Mammary epithelial cell (primary cell): ENCODE measurements around the gene CEP85L.

Experiments used
- EZH2 ChIP-seq: IDR thresholded peaks from 2 replicates; pipeline ENCODE4 v1.6.1; 2012; ENCODE audit warnings: low read length, inconsistent platforms, borderline replicate concordance
- TF ChIP-seq, protein P1 (sequence below), 2 donors: IDR thresholded peaks in 1 of 2; conservative IDR thresholded peaks in 1 of 2; 2 replicates each; pipeline ENCODE4 v1.5.1; 2011 to 2012; ENCODE audit warnings: inconsistent platforms in 2 of 2, low read length in 2 of 2, mild to moderate bottlenecking in 2 of 2, control low read depth in 1 of 2, low read depth in 1 of 2; ENCODE audit not compliant: insufficient read depth in 1 of 2; ENCODE audit errors: extremely low read depth in 1 of 2

DNA sequence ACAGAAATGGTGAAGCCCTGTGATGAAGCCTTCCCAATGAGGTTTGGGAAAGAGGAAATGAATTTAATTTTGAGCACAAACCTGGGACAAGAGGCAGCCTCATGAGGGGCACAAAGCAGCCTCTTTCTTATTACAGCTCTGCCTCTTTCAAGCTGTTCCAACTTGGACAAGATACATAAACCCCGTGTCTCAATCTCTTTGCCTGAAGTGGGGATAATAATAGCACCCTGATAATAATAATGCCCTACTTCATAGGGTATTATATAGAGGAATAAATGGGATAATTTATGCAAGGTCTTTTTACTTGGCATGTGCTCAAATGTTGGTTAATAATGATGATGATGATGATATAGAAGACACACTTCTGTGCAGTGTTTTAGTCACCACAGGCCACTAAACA lies 194.4 kb downstream of the CEP85L start:
- TF ChIP-seq, protein P1, sequence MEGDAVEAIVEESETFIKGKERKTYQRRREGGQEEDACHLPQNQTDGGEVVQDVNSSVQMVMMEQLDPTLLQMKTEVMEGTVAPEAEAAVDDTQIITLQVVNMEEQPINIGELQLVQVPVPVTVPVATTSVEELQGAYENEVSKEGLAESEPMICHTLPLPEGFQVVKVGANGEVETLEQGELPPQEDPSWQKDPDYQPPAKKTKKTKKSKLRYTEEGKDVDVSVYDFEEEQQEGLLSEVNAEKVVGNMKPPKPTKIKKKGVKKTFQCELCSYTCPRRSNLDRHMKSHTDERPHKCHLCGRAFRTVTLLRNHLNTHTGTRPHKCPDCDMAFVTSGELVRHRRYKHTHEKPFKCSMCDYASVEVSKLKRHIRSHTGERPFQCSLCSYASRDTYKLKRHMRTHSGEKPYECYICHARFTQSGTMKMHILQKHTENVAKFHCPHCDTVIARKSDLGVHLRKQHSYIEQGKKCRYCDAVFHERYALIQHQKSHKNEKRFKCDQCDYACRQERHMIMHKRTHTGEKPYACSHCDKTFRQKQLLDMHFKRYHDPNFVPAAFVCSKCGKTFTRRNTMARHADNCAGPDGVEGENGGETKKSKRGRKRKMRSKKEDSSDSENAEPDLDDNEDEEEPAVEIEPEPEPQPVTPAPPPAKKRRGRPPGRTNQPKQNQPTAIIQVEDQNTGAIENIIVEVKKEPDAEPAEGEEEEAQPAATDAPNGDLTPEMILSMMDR (conservative IDR thresholded peaks at IDR 0.05 in 1 of 2, IDR thresholded peaks at IDR 0.05 in 1 of 2; ENCODE audit: extremely low read depth in 1 of 2, insufficient read depth in 1 of 2, low read depth in 1 of 2, low read length in 2 of 2): no peak
- no peak for TF ChIP-seq EZH2
